ENCODE results near the gene RAB6B.

Gene RAB6B

GRCh38 chr3:133894353-133895207 lies 1.1 kb downstream of the RAB6B start:
- DNase-seq, result no peak

- no peak for DNase-seq
Observed at GRCh38 chr3:133893683-133894352, 1.9 kb downstream of the RAB6B start.

- DNase-seq, result no peak
Observed at GRCh38 chr3:133892541-133893231, 3.0 kb downstream of the RAB6B start.

- DNase-seq, result no peak
Observed at GRCh38 chr3:133891662-133892378, 3.9 kb downstream of the RAB6B start.

- no peak for DNase-seq
Observed at GRCh38 chr3:133890972-133891644, 4.6 kb downstream of the RAB6B start.

GRCh38 chr3:133890037-133890436 lies 5.6 kb downstream of the RAB6B start:
- DNase-seq, result no peak

DNA sequence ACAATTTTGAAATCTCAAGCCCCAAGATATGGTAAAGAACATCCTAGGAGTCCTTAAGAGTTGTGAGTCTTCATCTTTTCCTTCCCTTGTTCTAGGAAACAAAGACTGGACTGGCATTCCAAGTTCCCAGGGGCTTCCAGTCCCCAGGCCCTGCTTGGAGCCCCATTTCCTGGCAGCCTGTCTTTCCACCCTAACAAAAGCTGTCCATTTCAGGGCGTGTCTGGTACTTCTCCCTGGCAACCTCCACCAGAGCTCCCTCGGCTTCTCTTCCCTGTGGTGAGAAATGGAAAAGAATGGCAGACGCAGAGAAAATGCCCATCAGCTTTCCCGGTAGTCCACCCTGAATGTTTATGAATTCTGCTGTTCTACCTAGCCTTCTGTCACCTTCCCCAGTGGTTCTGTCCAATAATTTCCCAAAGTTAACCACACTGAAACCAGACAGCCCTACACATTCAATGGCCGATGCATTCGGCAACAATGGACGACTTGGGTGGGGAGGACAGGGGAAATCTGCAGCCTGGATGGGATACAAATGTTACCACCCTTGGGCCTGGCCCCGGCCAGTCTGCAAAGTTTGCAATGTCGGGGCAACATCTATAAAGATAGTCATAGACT lies 6.8 kb downstream of the RAB6B start:
- DNase-seq, result no peak

GRCh38 chr3:133887803-133888703 lies 7.6 kb downstream of the RAB6B start:
- DNase-seq, result no peak

DNA sequence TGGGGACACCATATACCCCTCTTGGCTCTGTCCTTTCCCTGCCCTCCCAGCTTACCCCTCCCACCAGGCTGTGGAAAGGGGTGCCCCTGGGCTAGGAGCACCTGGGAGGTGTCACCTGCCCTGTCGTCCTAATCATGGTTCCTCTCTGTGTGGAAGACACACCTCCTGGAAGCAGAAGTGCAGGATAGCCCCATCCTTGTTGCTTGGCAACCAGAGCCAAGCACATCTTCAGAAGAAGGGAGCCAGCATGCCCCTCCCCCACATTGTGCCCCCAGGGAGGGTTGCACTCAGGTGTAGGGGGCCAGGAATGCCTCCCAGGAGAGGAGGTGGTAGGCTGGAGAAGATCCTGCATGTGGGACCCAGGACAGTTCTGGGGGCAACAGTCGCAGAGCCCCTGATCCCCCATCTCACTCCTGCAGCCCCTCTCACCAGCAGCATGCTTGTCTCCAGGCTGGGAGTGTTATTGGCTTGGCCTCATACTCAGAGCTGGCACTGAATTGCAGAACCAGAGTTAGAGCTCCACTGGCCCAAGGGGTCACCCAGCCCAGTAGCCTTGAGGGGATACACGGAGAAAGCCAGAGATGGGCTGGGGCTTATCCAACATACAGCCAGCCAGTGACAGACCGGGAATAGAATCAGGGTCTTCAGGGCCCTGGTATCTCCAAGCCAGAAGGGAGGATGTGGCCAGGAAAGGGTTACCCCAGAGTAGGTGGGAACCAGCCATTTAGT lies 8.4 kb downstream of the RAB6B start:
- DNase-seq, result no peak

DNA sequence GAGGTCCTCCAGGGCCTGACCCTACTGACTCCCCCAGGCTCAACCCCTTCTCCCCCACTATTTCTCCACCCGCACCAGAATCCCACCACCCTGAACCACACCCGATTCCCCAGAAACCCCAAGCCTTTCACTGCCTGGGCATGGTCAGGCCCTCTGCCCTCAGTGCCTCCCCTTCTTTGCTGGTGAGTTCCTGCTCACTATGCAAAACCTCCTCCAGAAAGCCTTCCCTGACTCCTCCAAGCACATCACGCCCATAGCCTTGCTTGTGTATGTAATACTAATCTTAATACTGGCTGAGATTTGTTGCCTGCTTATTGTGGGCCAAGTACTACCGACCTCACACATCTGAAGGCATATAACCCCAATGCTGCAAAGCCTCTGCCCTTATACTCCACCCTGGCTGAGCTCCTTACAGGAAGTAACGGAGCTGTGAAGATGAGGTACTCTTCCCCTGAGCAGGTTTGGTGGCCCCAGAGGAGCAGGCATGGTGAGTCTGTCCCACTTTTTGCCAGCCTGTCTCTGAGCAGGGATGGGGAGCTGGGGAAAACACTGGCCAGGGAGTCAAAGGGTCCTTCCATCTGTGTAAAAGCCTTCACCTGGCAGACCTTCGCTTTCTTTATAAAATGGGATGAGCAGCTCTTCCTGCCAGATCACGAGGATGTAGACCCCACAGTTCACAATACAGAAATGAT lies 9.5 kb downstream of the RAB6B start:
- DNase-seq, result no peak

DNA sequence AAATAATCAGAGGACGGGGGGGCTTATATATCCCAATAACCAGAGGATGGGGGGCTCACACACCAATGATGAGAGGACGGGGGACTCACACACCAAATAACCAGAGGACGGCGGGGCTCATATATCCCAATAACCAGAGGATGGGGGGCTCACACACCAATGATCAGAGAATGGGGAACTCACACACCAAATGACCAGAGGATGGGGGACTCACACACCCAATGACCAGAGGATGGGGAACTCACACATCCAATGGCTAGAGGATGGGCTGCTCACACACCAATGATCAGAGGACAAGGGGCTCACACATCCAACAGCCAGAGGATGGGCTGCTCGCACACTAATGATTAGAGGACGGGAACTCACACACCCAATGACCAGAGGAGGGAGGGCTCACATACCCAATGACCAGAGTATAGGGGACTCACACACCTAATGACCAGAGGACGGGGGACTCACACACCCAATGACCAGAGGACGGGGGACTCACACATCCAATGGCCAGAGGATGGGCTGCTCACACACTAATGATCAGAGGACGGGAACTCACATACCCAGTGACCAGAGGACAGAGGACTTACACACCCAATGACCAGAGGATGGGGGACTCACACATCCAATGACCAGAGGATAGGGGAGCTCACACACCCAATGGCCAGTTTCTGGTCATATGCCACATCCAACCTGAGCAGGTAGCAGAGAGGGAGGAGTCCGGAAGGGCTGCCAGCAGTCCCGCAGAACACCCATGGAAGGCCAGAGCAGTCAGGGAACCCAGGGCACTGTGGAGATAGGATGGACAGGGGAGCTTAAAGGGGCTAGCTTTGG lies 10.6 kb downstream of the RAB6B start:
- no peak for DNase-seq

DNA sequence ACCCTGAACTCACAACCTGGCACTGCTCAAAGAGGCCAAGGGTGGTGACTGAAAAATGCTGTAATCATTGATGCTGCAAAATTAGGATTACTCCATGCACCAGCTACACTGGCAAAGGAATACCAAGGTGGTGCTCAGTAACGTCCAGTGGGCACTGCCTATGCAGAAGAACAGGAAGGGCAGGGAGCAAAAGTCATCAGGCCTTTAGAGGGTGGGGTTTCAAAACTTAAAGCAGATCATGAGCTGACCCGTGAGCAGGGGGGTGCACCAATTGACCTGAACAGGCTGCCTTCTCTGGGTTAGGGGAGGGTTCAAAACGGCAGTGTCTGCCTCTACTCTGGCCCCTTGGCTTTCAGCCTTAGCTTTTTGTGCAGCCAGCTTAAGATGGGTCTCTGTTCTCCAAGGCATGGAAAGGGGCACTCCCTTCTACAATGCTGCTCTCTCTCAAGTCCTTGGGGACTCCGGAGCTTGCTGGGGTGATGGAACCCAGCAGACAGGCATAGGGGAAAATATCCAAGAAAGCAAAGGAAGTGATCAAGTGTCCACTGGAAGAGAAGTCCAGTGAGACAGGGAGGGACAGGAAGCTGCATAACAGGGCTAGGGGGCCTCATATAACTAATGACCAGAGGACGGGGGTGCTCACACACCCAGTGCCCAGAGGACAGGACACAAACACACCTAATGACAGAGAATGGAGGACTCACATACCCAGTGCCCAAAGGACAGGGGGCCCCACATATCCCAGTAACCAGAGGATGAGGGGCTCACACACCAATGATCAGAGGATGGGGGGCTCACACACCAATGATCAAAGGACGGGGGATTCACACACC lies 11.4 kb downstream of the RAB6B start:
- DNase-seq, result no peak

GRCh38 chr3:133883641-133884040 lies 12.0 kb downstream of the RAB6B start:
- no peak for DNase-seq

- no peak for DNase-seq
Observed at GRCh38 chr3:133882986-133883586, 12.6 kb downstream of the RAB6B start.

- DNase-seq, result no peak
Observed at GRCh38 chr3:133881939-133882825, 13.5 kb downstream of the RAB6B start.

DNA sequence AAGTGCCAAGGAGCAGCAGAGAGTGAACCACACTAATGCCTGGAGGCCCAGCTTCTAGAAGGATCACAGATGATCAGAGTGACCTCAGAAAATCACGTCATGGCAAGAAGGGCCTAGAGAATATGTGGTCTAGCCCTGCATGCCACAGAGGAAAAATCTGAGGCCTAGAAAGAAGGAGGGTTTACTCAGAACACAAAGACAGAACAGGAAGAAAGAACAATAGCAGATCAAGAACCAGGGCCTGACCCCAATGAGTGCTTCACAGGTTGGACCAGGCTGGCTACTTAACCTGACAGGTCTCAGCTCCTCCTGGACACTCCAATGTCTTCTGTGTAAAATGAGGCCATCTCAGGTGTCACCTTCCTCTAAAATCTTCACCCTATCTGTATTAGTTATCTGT lies 14.2 kb downstream of the RAB6B start:
- DNase-seq, result no peak

Measured in NCI-H2107 (cell line).